ACC112 (cell line): Measurements from ENCODE around the gene SYTL2.

Source experiments
- H2AFZ ChIP-seq: fragments of 200-600 bp; sonication (generic); one replicate; pipeline ENCODE4 v1.6.0; 2017; ENCODE audit warnings: antibody characterized with exemption, low read length; ENCODE audit not compliant: unreplicated experiment
- H3K27ac ChIP-seq: fragments of 200-600 bp; sonication (generic); 2 replicates; pipeline ENCODE4 v1.5.1; 2014; ENCODE audit warnings: low read depth, mild to moderate bottlenecking, antibody characterized with exemption, low read length, moderate library complexity
- H3K27me3 ChIP-seq: fragments of 200-600 bp; sonication (generic); 2 replicates; pipeline ENCODE4 v1.6.1; 2014; ENCODE audit warnings: mild to moderate bottlenecking, antibody characterized with exemption, low read length, moderate library complexity, mixed read lengths; ENCODE audit not compliant: insufficient read depth
- H3K36me3 ChIP-seq: fragments of 200-600 bp; sonication (generic); 2 replicates; pipeline ENCODE4 v1.6.1; 2016; ENCODE audit warnings: mild to moderate bottlenecking, antibody characterized with exemption, low read length, moderate library complexity, mixed read lengths; ENCODE audit not compliant: insufficient read depth
- H3K4me1 ChIP-seq: fragments of 200-600 bp; sonication (generic); one replicate; pipeline ENCODE4 v1.6.1; 2016; ENCODE audit warnings: low read length, mixed read lengths; ENCODE audit not compliant: insufficient read depth, unreplicated experiment, control insufficient read depth
- H3K4me3 ChIP-seq: fragments of 200-600 bp; sonication (generic); 2 replicates; pipeline ENCODE4 v1.5.1; 2014; ENCODE audit warnings: mild to moderate bottlenecking, low read depth, low read length
- H3K79me2 ChIP-seq: fragments of 200-600 bp; sonication (generic); one replicate; pipeline ENCODE4 v1.6.0; 2016; ENCODE audit warnings: low read length; ENCODE audit not compliant: control insufficient read depth, unreplicated experiment, insufficient read depth

Gene SYTL2

GRCh38 chr11:85750646-85751045 lies 60.3 kb downstream of the SYTL2 start:
- H3K36me3 ChIP-seq = no peaks in the 10 kb centered on the region
- H3K4me3 ChIP-seq = no peak overlapping the region
- peaks cover 10% of the 10 kb centered on the region; the same call in 1 of the 2 replicates for H3K27me3 ChIP-seq
- no peaks in the 10 kb centered on the region for H3K79me2 ChIP-seq
- no peak overlapping the region for H2AFZ ChIP-seq
- H3K27ac ChIP-seq = no peak overlapping the region
- no peaks in the 10 kb centered on the region for H3K4me1 ChIP-seq

- Histone ChIP-seq H3K4me3 (no peak overlapping the region), H3K27me3 (peaks cover 10% of the 10 kb centered on the region; the same call in 1 of the 2 replicates), H3K79me2 (no peaks in the 10 kb centered on the region), H3K4me1 (no peaks in the 10 kb centered on the region), H2AFZ (no peak overlapping the region), H3K36me3 (no peaks in the 10 kb centered on the region), H3K27ac (no peak overlapping the region)
Observed at GRCh38 chr11:85749884-85750283, 61.1 kb downstream of the SYTL2 start.

GRCh38 chr11:85749287-85749834 lies 61.6 kb downstream of the SYTL2 start:
- Histone ChIP-seq H3K4me1 (no peaks in the 10 kb centered on the region), H3K79me2 (no peaks in the 10 kb centered on the region), H2AFZ (no peak overlapping the region), H3K36me3 (no peaks in the 10 kb centered on the region), H3K27me3 (peaks cover 10% of the 10 kb centered on the region; the same call in 1 of the 2 replicates), H3K27ac (no peak overlapping the region), H3K4me3 (no peak overlapping the region)

- peaks cover 10% of the 10 kb centered on the region; the same call in 1 of the 2 replicates for H3K27me3 ChIP-seq
- no peak overlapping the region for H3K4me3 ChIP-seq
- H2AFZ ChIP-seq = no peak overlapping the region
- H3K27ac ChIP-seq = no peak overlapping the region
- no peaks in the 10 kb centered on the region for H3K79me2 ChIP-seq
- no peaks in the 10 kb centered on the region for H3K36me3 ChIP-seq
- H3K4me1 ChIP-seq = no peaks in the 10 kb centered on the region
Observed at GRCh38 chr11:85748455-85748891, 62.5 kb downstream of the SYTL2 start.

GRCh38 chr11:85746670-85747069 lies 64.3 kb downstream of the SYTL2 start:
- Histone ChIP-seq H2AFZ (no peak overlapping the region), H3K4me3 (no peak overlapping the region), H3K27me3 (peaks cover 10% of the 10 kb centered on the region; the same call in 1 of the 2 replicates), H3K4me1 (no peaks in the 10 kb centered on the region), H3K79me2 (no peaks in the 10 kb centered on the region), H3K27ac (no peak overlapping the region), H3K36me3 (no peaks in the 10 kb centered on the region)

- H3K36me3 ChIP-seq = no peaks in the 10 kb centered on the region
- no peak overlapping the region for H2AFZ ChIP-seq
- no peaks in the 10 kb centered on the region for H3K4me1 ChIP-seq
- peaks cover 10% of the 10 kb centered on the region; the same call in 1 of the 2 replicates for H3K27me3 ChIP-seq
- H3K27ac ChIP-seq = no peak overlapping the region
- no peak overlapping the region for H3K4me3 ChIP-seq
- no peaks in the 10 kb centered on the region for H3K79me2 ChIP-seq
Observed at GRCh38 chr11:85745626-85746025, 65.3 kb downstream of the SYTL2 start.

GRCh38 chr11:85742873-85743275 lies 68.1 kb downstream of the SYTL2 start:
- Histone ChIP-seq H3K27me3 (no peaks in the 10 kb centered on the region), H3K27ac (no peak overlapping the region), H3K4me3 (no peak overlapping the region), H3K4me1 (no peaks in the 10 kb centered on the region), H3K36me3 (no peaks in the 10 kb centered on the region), H2AFZ (no peak overlapping the region), H3K79me2 (no peaks in the 10 kb centered on the region)

GRCh38 chr11:85742348-85742747 lies 68.6 kb downstream of the SYTL2 start:
- Histone ChIP-seq H3K27me3 (no peaks in the 10 kb centered on the region), H3K36me3 (no peaks in the 10 kb centered on the region), H3K27ac (no peak overlapping the region), H3K4me1 (no peaks in the 10 kb centered on the region), H3K4me3 (no peak overlapping the region), H3K79me2 (no peaks in the 10 kb centered on the region), H2AFZ (no peak overlapping the region)

GRCh38 chr11:85740481-85741400 lies 70.2 kb downstream of the SYTL2 start:
- Histone ChIP-seq H3K27ac (no peak overlapping the region), H3K27me3 (no peaks in the 10 kb centered on the region), H3K4me1 (no peaks in the 10 kb centered on the region), H3K4me3 (no peak overlapping the region), H2AFZ (no peak overlapping the region), H3K79me2 (no peaks in the 10 kb centered on the region), H3K36me3 (no peaks in the 10 kb centered on the region)

GRCh38 chr11:85737738-85738137 lies 73.2 kb downstream of the SYTL2 start:
- no peaks in the 10 kb centered on the region for H3K36me3 ChIP-seq
- no peaks in the 10 kb centered on the region for H3K27me3 ChIP-seq
- no peak overlapping the region for H2AFZ ChIP-seq
- no peak overlapping the region for H3K4me3 ChIP-seq
- H3K27ac ChIP-seq = no peak overlapping the region
- no peaks in the 10 kb centered on the region for H3K4me1 ChIP-seq
- no peaks in the 10 kb centered on the region for H3K79me2 ChIP-seq
